Muscle layer of duodenum (tissue), 2 donors: Measurements from ENCODE around the gene ASB18.

Experiments used
- H3K27ac ChIP-seq: one replicate; pipeline ENCODE4 v1.7.0; 2013; ENCODE audit warnings: mild to moderate bottlenecking, low read length
- H3K27me3 ChIP-seq: one replicate; pipeline ENCODE4 v1.7.0; 2013; ENCODE audit warnings: low read depth, mild to moderate bottlenecking, control low read depth, low read length
- H3K36me3 ChIP-seq, 2 donors: one replicate each; pipeline ENCODE4 v1.7.0; 2013; ENCODE audit warnings: low read length in 2 of 2, control low read depth in 1 of 2, mild to moderate bottlenecking in 1 of 2; ENCODE audit not compliant: insufficient read depth in 2 of 2, control insufficient read depth in 1 of 2
- H3K4me1 ChIP-seq, 2 donors: one replicate each; pipeline ENCODE4 v1.7.0; 2013; ENCODE audit warnings: low read length in 2 of 2, mild to moderate bottlenecking in 2 of 2, control low read depth in 1 of 2, moderate library complexity in 1 of 2; ENCODE audit not compliant: insufficient read depth in 2 of 2, control insufficient read depth in 1 of 2
- H3K4me3 ChIP-seq, 2 donors: one replicate each; pipeline ENCODE4 v1.7.0; 2013; ENCODE audit warnings: low read length in 2 of 2, low read depth in 1 of 2, mild to moderate bottlenecking in 1 of 2
- H3K9me3 ChIP-seq, 2 donors: one replicate each; pipeline ENCODE4 v1.7.0; 2013; ENCODE audit warnings: low read length in 2 of 2, control low read depth in 1 of 2, mild to moderate bottlenecking in 1 of 2; ENCODE audit not compliant: control insufficient read depth in 1 of 2
- donor health status: healthy.

The ASB18 gene

GRCh38 chr2:236158969-236159777 is 105.0 kb downstream of the ASB18 start:
- Histone ChIP-seq H3K27ac (no peak overlapping the region), H3K4me1 (peaks cover 0 to 12% of the 10 kb centered on the region in 2 donors), H3K9me3 (no peaks in the 10 kb centered on the region), H3K27me3 (peaks cover 29% of the 10 kb centered on the region), H3K4me3 (no peak overlapping the region), H3K36me3 (no peaks in the 10 kb centered on the region)

GRCh38 chr2:236157815-236158498 is 106.2 kb downstream of the ASB18 start:
- H3K36me3 ChIP-seq = no peaks in the 10 kb centered on the region
- H3K27me3 ChIP-seq = peaks cover 19% of the 10 kb centered on the region
- no peak overlapping the region for H3K4me3 ChIP-seq
- peaks cover 0 to 4% of the 10 kb centered on the region in 2 donors for H3K9me3 ChIP-seq
- H3K4me1 ChIP-seq = no peaks in the 10 kb centered on the region
- no peak overlapping the region for H3K27ac ChIP-seq

- Histone ChIP-seq H3K4me3 (no peak overlapping the region), H3K4me1 (no peaks in the 10 kb centered on the region), H3K9me3 (peaks cover 0 to 7% of the 10 kb centered on the region in 2 donors), H3K27ac (no peak overlapping the region), H3K27me3 (peaks cover 13% of the 10 kb centered on the region), H3K36me3 (no peaks in the 10 kb centered on the region)
Measured at GRCh38 chr2:236157366-236157765, 106.8 kb downstream of the ASB18 start.

GRCh38 chr2:236156860-236157194 is 107.4 kb downstream of the ASB18 start:
- H3K4me1 ChIP-seq = no peaks in the 10 kb centered on the region

GRCh38 chr2:236156095-236156859 is 107.9 kb downstream of the ASB18 start:
- H3K4me3 ChIP-seq = no peak overlapping the region
- H3K27me3 ChIP-seq = peaks cover 2% of the 10 kb centered on the region
- H3K36me3 ChIP-seq = no peaks in the 10 kb centered on the region
- no peak overlapping the region for H3K27ac ChIP-seq
- peaks cover 0 to 10% of the 10 kb centered on the region in 2 donors for H3K9me3 ChIP-seq
- H3K4me1 ChIP-seq = no peaks in the 10 kb centered on the region

More at GRCh38 chr2:236156860-236157194, 107.4 kb downstream of the ASB18 start:
- Histone ChIP-seq H3K27me3 (peaks cover 8% of the 10 kb centered on the region), H3K36me3 (no peaks in the 10 kb centered on the region), H3K9me3 (peaks cover 0 to 10% of the 10 kb centered on the region in 2 donors), H3K4me3 (no peak overlapping the region), H3K27ac (no peak overlapping the region)

GRCh38 chr2:236155406-236155805 is 108.8 kb downstream of the ASB18 start:
- no peak overlapping the region for H3K4me3 ChIP-seq
- no peaks in the 10 kb centered on the region for H3K27me3 ChIP-seq
- H3K9me3 ChIP-seq = peaks cover 4 to 10% of the 10 kb centered on the region in 2 donors
- H3K27ac ChIP-seq = no peak overlapping the region
- H3K36me3 ChIP-seq = no peaks in the 10 kb centered on the region
- no peaks in the 10 kb centered on the region for H3K4me1 ChIP-seq

GRCh38 chr2:236146436-236146835 is 117.8 kb downstream of the ASB18 start:
- Histone ChIP-seq H3K36me3 (no peaks in the 10 kb centered on the region), H3K4me1 (no peaks in the 10 kb centered on the region), H3K27me3 (no peaks in the 10 kb centered on the region)

GRCh38 chr2:236143811-236144210 is 120.4 kb downstream of the ASB18 start:
- Histone ChIP-seq H3K9me3 (no peaks in the 10 kb centered on the region), H3K4me3 (no peak overlapping the region), H3K36me3 (no peaks in the 10 kb centered on the region), H3K4me1 (no peaks in the 10 kb centered on the region), H3K27me3 (no peaks in the 10 kb centered on the region), H3K27ac (no peak overlapping the region)

More at GRCh38 chr2:236146436-236146835, 117.8 kb downstream of the ASB18 start:
- Histone ChIP-seq H3K4me3 (no peak overlapping the region), H3K27ac (no peak overlapping the region), H3K9me3 (peaks cover 0 to 5% of the 10 kb centered on the region in 2 donors)
